Activated CD8-positive, alpha-beta memory T cell treated with anti-CD3 and anti-CD28 coated beads, Interleukin-2, amount 50 U/mL, for 4 hours (primary cell): ENCODE results near the gene ADGRF3.
"Not testable (repeated sequence)": the region's sequence is repeated elsewhere in the genome, so short reads cannot be mapped to it uniquely, and the experiment has no call there.

Experiments used
- DNase-seq: peaks from one replicate; pipeline ENCODE4 v3.0.0-alpha.2; 2020

ADGRF3 gene

GRCh38 chr2:26346454-26347053 is at the start of gene ADGRF3:
Gene ADGRF3 (minus strand): TSS chr2:26346789. CDS start chr2:26346234, 555 bp downstream.
- peak; percentile 52 for DNase-seq

- DNase-seq: no peak
Measured at GRCh38 chr2:26395394-26395793, 48.8 kb upstream of the ADGRF3 start.

DNA sequence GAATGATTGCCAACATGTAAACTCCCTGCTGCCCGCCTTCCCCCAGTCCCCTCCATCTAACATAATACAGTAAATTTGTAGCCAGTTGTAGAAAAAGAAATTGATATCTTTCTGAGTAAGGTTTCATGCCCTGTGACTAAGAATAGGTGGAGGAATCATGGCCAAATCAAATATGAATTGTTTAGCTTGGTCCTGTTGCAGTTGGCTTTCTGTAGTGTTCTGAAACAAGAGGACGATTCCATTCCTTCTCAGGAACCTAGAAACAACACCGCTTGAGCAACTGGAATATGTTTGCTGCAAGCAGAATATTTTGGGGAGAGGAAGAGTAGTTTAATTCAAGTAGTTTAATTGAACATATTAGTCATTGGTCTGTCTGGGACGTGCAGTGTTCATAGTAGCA is 48.1 kb upstream of the ADGRF3 start:
- no peak for DNase-seq

DNA sequence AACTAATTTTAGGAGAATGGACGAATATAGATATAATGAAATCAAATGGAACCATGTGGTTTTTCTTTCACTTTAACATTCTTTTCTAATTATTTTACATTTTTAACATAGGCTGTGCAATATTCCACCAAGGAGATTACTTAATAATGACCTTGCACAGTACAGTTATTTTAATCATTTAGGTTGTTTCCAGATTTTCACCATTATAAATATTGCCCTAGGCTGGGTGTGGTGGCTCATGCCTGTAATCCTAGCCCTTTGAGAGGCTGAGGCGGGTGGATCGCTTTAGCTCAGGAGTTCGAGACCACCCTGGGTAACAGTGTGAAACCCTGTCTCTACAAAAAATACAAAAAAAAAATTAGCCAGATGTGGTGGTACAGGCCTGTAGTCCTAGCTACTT is 40.6 kb upstream of the ADGRF3 start:
- no peak for DNase-seq

DNA sequence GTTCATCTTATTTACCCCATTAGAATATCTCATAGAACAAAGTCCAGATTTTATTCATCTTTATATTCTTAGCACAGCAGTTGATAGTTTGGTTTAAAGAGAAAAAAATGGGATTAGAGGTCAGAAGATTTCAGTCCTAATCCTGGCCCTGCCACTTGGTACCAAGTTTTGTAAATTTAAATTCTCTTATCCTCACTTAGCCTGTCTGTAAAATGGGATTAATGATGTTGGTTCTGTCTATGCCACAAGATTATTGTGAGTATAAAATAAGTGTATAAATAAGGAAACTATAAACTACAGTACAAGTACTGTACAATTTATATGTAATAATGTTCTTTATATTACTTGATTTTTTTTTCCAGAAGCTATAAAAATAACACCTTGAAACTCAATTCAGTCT is 38.0 kb upstream of the ADGRF3 start:
- DNase-seq: no peak

GRCh38 chr2:26384183-26384582 is 37.6 kb upstream of the ADGRF3 start:
- no peak for DNase-seq

GRCh38 chr2:26382564-26382963 is 36.0 kb upstream of the ADGRF3 start:
- DNase-seq: no peak

GRCh38 chr2:26380281-26380680 is 33.7 kb upstream of the ADGRF3 start:
- DNase-seq: no peak

GRCh38 chr2:26376799-26377198 is 30.2 kb upstream of the ADGRF3 start:
- no peak for DNase-seq

DNA sequence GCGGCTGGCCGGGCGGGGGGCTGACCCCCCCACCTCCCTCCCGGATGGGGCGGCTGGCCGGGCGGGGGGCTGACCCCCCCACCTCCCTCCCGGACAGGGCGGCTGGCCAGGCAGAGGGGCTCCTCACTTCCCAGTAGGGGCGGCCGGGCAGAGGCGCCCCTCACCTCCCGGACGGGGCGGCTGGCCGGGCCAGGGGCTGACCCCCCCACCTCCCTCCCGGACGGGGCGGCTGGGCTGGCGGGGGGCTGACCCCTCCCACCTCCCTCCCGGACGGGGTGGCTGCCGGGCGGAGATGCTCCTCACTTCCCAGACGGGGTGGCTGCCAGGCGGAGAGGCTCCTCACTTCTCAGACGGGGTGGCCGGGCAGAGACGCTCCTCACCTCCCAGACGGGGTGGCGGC is 24.3 kb upstream of the ADGRF3 start:
- not testable (repeated sequence) for DNase-seq

- not testable (repeated sequence) for DNase-seq
Measured at GRCh38 chr2:26369664-26370063, 23.1 kb upstream of the ADGRF3 start.

DNA sequence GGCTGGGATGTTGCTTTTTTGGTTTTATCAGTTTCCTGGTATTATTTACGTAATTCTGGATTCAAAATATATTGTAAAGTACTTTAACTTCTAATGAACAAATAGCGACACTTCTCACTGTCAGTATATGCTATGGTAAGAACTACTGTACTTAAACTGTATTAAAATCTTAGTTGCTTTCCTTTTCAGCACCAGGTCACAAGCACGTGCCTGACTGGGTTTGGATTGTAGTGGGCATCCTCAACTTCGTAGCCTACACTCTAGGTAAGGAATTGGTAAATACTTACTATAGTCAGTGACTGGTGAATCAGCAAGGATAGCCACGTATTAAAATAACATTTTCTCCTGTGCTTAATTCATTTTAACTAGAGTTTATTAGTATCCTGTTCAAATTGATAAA is 20.4 kb upstream of the ADGRF3 start:
- no peak for DNase-seq

DNA sequence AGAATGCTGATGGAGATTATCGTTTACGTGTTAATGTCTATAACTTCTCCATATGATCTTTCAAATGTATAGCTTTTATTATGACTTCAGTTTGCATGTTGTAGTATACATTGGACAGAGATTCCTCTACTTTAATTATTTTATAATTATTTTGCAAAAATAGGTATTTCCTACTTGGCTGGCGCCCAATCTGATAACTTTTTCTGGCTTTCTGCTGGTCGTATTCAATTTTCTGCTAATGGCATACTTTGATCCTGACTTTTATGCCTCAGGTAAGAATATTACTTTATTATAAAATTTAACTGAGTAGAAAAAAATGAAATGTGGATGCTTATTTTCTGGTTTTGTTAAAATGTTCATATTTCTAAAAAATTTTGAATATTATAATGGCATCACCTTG is 18.1 kb upstream of the ADGRF3 start:
- DNase-seq: no peak

DNA sequence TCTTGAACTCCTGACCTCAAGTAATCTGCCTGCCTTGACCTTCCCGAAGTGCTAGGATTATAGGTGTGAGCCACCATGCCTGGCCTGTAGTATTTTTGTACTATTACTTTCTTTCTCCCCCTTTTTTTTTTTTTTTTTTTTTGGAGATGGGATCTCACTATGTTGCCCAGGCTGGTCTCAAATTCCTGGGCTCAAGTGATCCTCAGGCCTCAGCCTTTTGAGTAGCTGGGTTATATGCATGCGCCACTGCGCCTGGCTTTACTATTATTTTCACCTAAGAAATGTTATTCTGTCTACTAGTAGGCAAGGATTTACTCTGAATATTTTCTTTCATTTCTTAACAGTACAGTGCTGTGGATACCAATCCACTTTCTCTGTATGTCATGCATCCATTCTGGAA is 17.4 kb upstream of the ADGRF3 start:
- DNase-seq: no peak

DNA sequence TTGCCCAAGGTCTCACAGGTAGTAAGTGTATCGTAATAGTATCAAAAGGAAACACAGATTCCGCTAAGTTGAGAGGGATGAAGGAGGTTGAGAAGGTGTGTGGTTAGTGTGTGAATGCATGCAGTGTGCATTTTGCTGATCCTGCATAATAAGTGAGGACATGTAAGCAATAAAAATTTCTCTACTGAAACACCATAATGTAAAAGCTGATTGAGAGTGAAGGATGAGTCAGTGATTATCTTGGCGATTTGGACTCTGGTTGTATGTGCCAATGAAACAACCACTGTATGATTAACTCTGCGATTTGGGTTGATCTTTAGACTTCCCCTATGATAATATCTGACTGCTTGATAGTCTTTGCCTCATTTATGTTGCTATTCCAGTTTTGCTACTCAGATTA is 16.7 kb upstream of the ADGRF3 start:
- DNase-seq: no peak

DNA sequence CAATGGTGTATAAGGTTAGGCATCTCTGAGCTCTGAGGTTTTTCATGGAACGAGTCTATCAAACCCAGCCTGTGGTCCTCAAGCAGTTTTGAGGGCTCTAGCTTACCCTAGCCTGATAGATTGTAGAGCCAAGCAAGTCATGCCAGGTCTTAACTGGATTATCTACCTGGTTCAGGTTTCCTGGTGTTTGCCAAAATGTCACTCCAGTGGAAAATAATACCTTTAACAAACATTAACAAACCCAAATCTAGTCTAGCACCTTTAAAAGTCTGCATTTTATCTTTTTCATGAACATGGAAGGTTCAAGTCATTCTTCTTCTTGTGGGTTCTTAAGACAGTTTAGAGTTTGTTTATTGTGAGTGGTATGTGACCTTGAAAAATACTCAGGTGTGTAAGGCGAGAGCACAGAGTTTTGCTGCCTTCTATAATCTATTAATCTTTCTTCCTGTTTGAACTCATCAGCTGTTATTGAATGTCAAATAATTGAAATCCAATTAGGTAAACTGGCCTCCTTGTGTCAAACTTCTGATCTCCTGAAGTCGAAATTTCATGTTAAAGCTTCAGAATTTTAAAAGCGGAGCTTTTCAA is 13.4 kb upstream of the ADGRF3 start:
- DNase-seq: no peak

DNA sequence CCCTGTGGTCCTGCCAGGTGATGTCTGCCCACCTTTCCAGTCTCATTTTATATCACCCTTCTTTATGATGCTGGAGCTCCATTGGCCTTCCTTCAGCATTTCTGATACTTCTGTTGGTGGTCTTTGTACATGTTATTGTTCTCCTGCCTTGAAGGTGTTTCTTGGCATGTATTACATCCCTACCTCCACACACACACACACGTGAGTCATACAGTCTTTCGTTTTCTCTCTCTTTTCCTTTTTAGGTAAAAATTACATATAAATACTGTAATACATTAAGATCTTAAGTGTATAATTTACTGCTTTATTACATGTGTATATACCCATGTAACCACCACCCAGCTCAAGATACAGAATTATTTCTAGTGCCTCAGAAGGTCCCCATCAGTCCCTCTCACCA is 10.2 kb upstream of the ADGRF3 start:
- no peak for DNase-seq

DNA sequence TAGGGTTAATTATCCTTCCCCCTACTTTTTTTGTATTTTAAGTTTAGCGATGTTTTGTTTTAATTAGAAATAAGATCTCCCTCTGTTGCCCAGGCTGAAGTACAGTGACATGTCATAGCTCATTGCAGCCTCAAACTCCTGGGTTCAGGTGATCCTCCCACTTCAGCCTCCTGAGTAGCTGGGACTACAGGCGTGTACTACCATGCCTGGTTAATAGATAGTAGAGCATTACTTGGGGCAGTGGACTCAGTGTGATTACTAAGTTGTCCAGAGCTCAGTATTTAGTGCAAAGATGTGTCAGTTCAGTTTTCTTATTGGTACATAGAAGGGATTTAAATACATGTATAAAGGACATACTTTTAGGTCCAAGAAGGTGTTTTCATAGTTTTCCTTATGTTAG is 9.5 kb upstream of the ADGRF3 start:
- no peak for DNase-seq

DNA sequence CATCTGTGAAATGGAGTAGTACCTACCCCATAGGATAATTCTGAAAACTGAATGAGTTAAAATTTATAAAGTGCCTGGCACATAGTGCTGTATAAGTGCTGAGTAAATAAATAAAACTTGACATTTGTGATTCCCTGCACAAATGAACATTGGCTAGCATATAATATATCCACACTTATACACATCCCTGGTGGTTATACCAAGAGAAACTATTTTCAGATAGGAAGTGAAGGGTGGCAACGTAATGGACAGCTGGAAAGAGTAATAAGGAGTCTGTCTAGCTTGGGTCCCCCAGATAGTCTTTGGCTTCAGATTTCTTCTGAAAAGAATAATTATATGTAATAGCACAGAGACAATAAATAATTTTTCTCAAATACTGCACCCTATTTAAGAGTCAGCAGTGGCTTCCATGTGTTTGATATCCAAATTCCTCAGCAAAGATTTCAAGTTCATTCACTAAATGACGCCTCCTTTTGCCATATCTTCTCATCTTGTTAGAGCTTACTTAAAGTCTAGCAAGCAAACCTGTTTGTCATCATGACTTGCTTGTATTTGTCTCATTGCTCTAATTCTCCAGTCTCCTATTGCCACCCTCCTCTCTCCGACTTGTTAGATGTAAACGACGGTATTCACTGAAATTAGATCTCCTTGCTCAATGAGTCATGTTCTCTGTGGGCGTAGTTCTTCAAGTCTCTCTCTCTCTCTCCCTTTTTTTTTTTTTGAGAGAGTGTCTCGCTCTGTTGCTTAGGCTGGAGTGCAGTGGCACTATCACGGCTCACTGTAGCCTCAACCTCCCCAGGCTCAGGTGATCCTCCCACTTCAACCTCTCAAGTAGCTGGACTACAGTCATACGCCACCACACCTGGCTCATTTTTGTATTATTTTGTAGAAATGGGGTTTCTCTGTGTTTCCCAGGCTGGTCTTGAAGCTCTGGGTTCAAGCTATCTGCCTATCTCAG is 8.7 kb upstream of the ADGRF3 start:
- no peak for DNase-seq

DNA sequence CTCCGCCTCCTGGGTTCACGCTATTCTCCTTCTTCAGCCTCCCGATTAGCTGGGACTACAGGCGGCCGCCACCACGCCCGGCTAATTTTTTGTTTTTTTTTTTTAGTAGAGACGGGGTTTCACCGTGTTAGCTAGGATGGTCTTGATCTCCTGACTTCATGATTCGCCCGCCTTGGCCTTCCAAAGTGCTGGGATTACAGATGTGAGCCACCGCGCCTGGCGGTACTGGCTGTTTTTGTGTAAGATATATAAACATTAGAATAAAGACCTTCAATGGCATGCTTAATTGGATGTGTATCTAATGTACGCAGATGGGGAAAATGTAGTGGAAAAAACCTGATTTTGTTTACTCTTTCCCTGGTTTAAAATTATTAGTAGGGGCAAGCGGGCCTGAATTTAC is 7.9 kb upstream of the ADGRF3 start:
- DNase-seq: not testable (repeated sequence)

DNA sequence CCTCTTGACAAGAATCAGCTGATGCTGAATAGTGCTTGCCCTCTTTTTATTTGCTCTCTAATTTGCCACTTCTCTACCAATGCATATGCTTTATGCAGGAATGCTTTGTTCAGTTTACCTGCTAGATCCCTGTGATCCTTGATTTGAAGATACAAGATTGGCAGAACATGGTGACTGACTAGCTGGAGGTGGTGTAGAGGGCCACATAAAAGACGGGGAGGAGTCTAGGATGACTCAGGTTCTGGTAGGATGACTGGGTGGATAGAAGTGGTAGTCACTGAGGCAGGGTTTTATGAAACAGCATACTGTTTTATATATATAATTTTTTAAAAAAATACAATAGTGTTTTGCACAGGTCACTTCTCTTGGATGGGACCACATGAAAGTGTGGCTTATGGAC is 6.3 kb upstream of the ADGRF3 start:
- peak; percentile 22 for DNase-seq

- no peak for DNase-seq
Measured at GRCh38 chr2:26351375-26352090, 4.9 kb upstream of the ADGRF3 start.

DNA sequence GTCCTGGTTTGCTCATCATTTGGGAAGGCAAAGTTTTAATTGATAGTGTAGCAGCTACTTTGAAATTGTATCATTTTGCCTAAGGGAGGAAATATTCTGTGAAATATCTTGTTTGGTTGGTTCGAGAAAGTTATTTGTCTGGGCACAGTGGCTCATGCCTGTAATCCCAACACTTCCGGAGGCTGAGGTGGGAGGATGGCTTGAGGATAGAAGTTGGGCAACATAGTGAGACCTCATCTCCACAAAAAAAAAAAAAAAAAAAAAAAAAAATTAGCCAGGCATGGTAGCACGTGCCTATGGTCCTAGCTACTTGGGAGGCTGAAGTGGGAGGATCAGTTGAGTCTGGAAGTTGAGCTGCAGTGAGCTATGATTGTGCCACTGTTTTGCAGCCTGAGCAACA is 3.1 kb upstream of the ADGRF3 start:
- no peak for DNase-seq
